T-helper 1 cell (primary cell): ENCODE measurements around the gene TGFBR3L.
A peak's percentile ranks its signal among the peaks of the same experiment; 100 is the strongest.
"Not testable (repeated sequence)": the region's sequence is repeated elsewhere in the genome, so short reads cannot be mapped to it uniquely, and the experiment has no call there.

Experiments used
- DNase-seq, 5 donors: peaks; one replicate each; pipeline ENCODE4 v3.0.0-alpha.2; 2012 to 2020

TGFBR3L gene

DNA sequence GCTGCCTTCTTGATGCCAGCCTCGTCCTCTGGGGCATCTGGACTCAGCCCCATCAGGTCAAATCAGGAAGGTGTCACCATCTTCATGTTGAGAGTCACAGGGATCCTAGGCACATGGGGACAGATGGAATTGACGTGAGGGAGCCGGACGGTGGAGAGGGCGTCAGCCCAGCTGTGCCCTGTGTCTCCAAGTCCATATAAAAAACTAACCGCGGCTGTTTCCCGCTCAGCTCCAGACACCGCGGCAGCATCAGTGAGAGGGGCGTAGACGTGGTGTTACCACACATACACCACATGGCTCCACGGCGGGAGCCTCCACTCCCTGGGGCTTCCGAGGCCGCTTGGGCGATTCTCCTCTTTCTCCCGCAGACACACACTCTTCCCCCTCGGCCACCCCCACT is 34.8 kb upstream of the TGFBR3L start:
- no peak for DNase-seq

DNA sequence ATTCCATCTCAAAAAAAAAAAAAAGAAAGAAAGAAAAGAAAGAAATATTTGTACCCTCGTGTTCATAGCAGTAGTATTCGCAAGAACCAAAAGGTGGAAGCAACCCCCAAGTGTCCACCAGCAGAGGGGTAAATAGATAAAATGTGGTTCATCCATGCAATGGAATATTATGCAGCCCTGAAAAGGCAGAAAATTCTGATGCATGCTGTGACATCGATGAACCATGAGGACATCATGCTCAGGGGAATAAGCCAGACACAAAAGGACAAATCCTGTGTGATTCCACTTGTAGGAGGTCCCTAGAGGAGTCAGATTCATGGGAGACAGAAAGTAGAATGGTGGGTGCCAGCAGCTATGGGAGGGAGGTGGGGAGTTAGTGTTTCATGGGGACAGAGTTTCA is 32.7 kb upstream of the TGFBR3L start:
- DNase-seq: no peak

DNA sequence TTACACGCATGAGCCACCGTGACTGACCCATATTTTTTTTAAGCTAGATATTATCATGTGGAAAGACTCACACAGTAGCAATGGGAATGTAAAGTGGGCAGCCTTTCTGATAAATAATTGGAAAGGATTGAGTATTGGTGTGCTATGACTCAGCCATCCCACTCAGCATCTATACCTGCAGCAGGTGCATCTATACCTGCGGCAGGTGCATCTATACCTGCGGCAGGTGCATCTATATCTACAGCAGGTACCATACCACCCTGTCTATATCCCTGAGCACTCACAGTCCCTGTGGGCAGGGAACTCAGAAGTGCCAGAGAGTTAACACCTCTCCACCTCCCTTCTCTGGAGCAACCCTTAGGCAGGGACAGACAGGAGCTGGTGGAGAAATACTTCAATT is 31.5 kb upstream of the TGFBR3L start:
- DNase-seq: no peak

DNA sequence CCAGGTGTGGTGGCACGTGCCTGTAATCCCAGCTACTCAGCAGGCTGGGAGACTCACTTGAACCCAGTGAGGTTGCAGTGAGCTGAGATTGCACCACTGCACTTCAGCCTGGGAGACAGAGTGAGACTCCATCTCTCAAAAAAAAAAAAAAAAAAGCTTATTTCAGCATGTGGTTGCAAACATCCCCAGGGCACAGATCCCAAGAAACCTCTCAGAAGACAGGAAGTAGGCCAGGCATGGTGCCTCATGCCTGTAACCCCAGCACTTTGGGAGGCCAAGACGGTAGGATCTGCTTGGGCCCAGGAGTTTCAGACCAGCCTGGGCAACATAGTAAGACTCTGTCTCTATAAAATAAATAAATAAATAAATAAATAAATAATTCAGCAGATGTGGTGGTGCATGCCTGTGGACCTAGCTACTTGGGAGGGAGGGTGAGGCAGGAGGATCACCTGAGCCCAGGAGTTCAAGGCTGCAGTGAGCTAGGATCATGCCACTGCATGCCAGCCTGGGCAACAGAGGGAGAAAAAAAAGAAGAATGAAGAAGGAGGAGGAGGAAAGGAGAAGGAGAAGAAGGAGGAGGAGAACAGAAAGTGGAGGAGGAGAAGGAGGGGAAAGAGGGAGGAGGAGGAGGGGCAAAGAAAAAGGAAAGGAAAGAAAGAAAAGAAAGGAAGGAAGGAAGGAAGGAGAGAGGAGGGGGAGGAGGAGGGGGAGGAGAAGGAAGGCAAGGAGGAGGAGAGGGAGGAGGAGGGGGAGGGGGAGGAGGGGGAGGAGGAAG is 30.6 kb upstream of the TGFBR3L start:
- DNase-seq: no peak

DNA sequence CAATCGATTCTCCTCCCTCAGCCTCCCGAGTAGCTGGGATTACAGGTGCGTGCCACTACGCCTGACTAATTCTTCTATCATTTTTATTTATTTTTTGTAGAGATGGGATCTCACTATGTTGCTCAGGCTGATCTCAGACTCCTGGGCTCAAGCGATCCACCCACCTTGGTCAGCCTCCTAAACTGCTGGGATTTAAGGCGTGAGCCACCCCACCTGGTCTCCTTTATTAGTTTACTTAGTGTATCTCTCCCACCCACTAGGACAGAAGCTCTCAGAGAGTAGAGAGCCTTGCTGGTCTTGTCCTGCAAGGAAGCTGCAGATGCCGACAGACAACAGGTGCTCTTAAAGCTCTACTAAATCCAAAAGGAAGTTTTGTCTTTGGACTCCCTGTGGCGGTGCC is 28.8 kb upstream of the TGFBR3L start:
- DNase-seq: no peak

DNA sequence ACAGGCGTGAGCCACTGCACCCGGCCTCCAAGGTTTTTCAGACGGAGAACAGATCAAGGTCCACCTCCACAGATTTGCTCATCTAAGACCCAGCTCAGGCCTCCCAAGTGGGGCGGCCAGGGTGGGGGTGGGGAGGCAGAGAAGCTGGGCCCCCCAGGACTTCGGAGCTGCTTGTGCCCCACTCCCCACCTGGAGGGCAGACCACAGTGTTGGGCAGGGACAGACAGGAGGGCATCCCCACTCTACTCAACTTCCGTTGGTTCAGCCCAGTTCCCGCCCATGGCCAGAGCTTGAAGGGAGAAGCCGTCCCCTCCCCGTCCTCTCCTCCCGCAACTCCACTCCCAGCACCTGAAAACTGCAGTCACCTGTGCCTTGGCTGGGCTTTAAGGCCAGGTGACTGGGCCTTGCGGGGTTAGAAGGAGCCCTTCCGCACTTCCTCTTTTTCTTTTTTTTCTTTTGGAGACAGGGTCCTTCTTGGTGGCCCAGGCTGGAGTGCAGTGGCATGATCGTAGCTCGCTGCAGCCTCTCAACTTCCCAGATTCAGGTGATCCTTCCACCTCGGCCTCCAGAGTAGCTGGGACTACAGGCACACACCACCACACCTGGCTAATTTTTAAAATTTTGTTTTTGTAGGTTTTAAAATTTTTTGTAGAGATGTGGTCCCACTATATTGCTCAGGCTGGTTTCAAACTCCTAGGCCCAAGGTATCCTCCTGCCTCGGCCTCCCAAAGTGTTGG is 27.1 kb upstream of the TGFBR3L start:
- no peak for DNase-seq

DNA sequence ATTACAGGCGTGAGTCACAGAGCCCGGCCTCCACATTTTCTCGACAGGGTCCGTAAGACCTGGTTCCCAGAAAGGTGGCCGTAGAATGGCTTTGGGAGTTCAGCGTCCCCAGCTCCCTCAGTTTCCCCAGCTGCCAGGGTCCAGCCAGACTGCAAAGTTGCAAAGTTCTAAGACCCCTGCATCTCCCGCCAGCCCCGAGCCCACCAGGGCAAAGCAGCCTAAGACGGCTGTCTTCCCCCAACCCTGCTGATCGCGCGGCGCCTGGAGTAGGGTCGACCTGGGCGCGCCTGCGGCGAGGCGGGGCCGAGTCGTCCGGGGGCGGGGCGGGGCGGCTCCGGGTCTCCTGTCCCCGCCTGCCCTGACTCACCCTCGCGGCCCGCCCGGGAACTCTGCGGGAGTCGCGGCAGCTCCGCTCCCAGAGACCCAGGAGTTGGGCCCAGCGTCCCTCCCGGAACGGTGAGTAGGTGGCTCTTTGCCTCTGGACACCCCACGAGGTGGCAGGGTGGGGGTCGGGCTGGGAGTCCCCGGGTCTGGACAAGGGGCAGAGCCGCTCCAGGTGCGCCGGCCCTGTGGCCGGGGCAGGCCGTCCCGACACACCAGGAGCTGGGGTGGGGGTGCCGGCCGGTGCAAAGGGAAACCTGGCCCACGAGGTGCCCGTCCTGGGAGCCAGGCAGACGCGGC is 26.3 kb upstream of the TGFBR3L start, which contains the start of gene LRRC8E:
Gene LRRC8E, plus strand, starts transcription at position 366 of the 681 bp plus-strand sequence. CDS start 7,094 bp downstream, outside the sequence.
- DNase-seq: no peak

DNA sequence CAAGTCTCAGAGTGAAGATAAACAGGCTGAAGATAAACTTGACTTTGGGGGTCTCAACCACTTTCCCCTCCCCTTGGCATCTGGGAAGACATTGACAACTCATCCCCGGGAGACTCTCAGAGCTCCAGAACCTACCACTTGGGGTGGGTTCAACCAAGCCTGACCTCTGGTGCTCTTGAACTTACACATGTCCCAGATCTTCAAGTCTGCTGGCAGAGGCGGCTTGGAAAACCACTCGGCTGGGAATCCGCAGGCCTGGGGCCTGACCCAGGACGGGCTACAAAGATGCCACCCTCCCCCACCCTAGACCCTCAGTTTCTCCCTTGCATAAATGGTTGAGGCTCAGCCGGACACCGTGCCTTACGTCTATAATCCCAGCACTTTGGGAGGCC is 25.8 kb upstream of the TGFBR3L start:
- DNase-seq: no peak

DNA sequence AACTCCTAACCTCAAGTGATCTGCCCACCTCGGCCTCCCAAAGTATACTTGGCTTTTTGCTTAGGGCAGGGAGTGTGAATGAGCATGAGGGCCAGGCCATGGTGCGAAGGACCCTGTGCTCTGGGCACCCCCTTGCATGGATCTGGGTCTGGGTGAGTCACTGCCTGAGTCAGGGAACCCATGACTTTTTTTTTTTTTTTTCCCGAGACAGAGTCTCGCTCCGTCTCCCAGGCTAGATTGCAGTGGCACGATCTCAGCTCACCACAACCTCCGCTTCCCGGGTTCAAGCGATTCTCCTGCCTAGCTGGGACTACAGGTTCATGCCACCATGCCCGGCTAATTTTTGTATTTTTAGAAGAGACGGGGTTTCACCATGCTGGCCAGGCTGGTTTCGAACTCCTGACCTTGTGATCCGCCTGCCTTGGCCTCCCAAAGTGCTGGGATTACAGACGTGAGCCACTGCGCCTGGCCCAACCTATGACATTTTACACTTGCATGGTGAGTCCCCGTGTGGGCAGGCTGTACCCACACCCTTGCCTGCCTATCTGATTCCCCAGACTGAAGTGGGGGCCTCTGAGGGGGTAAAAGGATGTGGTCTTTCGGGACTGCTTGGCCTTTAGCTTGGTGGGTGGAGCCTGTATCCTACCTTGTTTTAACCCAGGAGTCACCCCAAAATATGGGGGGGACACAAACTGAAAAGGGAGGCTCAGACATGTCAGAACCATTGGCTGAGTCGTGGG is 21.1 kb upstream of the TGFBR3L start:
- DNase-seq: not testable (repeated sequence)

DNA sequence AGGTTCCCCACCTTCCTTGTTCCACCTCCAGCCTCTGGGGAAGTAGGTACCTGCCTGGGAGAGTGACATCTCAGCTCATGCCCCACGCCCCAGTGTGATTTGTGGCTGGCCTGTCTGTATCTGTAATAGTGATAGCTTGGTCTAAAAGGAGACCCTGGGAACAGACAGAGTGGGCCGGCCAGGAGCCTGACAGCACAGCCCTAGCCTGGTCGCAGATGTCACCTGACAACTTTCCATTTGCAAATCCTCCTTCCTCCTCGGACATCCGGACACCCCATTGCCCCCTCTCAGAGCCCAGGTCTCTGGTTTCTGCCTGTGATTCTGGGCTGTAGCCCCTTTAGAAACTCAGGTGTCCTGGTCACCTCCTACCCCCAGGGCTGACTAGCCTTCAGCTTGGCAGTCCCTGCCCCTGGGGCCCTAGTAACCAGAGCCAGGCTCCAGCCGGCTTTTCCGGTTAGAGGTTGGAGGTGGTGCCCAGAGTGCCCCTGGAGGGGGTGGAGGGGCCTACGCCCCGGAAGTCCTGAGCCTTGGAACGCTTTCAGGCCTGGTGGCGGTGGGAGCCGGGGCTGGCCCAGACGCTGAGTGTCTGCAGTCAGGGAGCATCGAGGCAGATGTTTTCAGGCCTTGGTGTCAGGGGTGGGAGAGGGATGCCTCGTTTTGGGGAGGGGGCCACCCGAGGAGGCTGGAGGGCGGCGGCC is 19.9 kb upstream of the TGFBR3L start:
- no peak for DNase-seq

DNA sequence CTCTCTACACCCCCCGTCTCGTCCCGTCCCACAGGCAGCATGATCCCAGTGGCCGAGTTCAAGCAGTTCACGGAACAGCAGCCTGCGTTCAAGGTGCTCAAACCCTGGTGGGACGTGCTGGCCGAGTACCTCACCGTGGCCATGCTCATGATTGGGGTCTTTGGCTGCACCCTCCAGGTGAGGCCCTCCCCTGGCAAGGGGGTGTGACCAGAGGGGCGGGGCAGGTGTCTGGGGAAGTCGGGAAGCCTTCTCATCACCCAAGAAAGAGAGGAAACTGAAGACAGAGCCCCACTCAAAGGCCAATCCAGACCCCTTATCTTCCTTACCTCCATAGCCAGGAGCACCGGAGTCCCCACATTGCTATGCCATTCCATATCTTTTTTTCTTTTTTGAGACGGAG is 19.1 kb upstream of the TGFBR3L start:
- no peak for DNase-seq

DNA sequence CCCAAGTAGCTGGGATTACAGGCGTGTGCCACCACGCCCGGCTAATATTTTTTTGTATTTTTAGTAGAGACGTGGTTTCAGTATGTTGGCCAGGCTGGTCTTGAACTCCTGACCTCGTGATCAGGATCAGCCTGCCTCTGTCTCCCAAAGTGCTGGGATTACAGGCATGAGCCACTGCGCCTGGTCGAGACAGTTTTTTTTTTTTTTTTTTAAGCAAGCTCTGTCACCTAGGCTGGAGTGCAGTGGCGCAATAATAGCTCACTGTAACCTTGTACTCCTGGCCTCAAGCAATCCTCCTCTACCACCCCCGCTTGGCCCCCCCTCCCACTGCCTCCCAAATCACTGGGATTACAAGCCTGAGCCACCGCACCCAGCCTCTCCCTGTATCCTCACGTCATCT is 17.3 kb upstream of the TGFBR3L start:
- DNase-seq: no peak

DNA sequence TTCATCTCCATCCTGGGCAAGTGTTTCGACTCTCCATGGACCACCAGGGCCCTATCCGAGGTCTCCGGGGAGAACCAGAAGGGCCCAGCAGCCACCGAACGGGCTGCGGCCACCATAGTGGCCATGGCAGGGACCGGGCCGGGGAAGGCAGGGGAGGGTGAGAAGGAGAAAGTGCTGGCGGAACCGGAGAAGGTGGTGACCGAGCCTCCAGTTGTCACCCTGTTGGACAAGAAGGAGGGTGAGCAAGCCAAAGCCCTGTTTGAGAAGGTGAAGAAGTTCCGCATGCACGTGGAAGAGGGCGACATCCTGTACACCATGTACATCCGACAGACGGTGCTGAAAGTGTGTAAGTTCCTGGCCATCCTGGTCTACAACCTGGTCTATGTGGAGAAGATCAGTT is 15.7 kb upstream of the TGFBR3L start:
- DNase-seq: no peak

DNA sequence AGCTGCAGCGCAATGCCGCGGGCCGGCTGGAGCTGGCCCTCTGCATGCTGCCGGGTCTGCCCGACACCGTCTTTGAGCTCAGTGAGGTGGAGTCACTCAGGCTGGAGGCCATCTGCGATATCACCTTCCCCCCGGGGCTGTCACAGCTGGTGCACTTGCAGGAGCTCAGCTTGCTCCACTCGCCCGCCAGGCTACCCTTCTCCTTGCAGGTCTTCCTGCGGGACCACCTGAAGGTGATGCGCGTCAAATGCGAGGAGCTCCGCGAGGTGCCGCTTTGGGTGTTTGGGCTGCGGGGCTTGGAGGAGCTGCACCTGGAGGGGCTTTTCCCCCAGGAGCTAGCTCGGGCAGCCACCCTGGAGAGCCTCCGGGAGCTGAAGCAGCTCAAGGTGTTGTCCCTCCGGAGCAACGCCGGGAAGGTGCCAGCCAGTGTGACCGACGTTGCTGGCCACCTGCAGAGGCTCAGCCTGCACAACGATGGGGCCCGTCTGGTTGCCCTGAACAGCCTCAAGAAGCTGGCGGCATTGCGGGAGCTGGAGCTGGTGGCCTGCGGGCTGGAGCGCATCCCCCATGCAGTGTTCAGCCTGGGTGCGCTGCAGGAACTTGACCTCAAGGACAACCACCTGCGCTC is 14.8 kb upstream of the TGFBR3L start:
- DNase-seq: no peak

DNA sequence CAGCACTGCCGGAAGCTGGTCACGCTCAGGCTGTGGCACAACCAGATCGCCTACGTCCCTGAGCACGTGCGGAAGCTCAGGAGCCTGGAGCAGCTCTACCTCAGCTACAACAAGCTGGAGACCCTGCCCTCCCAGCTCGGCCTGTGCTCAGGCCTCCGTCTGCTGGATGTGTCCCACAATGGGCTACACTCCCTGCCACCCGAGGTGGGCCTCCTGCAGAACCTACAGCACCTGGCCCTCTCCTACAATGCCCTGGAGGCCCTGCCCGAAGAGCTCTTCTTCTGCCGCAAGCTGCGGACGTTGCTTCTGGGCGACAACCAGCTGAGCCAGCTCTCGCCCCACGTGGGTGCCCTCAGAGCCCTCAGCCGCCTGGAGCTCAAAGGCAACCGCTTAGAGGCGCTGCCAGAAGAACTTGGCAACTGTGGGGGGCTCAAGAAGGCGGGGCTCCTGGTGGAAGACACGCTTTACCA is 14.2 kb upstream of the TGFBR3L start:
- no peak for DNase-seq

DNA sequence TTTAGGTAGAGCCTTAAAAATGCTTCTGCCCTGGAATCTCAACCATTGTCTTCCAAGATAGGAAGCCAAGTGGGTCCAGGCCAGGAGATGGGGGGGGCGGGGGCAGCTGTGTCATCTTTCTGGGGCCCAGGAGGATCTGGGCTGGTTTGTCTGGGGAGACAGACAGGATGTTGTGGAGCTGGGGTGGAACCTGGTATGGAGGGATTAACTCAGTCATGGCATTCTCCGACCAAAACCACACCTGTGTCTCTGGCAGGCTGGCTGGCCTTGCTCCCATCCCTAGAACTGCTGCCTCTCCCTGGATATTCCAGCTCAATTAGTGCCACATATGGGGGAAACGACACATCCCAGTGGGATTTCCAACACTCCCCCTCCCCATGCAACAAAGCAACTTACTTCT is 13.7 kb upstream of the TGFBR3L start:
- no peak for DNase-seq

DNA sequence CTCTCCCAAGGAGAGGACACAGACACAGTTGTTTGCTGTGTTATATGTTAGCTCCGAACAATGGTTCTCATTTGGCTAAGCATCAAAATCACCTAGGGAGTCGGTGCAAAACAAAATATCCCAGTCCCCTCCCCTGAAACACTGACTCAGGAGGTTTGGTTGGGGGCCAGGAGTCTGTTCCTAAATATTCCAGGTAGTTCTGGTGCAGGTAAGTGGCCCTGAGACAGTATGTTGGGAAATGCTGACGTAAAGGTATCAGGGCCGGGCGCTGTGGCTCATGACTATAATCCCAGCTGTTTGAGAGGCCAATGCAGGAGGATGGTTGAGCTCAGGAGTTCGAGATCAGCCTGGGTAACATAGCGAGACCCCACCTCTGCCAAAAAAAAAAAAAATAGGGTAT is 13.3 kb upstream of the TGFBR3L start:
- DNase-seq: no peak

DNA sequence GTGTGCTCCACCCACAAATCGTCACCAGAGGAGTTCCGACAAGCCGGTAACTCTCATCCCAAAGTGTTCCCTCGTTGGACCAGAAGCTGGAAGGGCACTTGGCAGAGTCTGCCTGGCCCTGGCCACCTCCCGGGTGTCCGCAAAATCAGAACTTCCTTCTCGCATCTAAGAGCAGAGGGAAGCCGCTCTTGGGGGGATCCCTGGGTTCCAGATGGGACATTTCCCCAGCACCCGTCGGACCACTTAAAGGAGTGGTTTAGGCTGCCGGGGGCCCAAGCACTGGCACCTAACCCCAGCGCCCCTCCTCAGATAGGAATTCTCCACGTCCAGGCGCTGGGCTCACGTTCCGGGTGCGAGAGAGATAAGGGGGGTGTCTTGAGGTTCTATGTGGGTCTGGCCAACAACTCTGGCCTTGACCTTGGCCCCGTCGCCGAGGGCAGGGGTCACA is 11.8 kb upstream of the TGFBR3L start:
- DNase-seq: no peak

DNA sequence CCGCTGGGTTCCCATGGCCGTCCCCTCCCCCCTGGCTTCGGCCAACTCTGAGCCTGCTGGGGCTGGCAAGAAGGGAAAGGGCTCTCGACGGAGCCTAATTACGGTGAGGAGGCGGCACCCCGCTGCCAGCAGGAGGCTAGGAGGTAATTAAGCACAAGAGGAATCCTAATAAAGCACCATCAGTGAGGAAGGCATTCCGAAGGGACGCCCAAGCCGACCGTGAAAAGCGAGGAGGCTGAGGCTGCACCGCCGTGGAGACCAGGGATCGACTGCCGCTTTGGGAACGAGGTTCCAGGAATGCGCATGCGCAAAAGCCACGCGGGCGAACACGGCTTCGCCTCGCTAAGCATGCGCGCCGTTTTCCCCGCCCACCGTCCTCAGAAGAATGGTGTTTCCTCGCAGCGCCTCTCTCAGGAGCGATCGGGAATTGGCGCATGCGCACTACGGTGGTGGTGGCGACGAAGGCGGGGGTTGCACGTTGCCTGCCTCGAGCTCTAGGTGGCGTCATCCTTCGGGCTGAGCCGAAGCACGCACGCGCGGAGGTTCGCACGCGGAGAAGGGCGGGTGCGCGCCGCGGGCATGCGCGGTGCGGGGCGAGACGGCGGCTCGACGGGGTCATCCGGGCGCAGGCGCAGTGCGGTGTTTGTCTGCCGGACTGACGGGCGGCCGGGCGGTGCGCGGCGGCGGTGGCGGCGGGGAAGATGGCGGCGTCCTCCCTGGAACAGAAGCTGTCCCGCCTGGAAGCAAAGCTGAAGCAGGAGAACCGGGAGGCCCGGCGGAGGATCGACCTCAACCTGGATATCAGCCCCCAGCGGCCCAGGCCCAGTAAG is 11.2 kb upstream of the TGFBR3L start, which contains the start of gene MAP2K7:
Gene MAP2K7, plus strand, starts transcription at position 634 of the 830 bp plus-strand sequence. Its CDS starts 68 bp downstream, at position 702.
- DNase-seq: peak; percentile 100
